Activated CD8-positive, alpha-beta memory T cell treated with anti-CD3 and anti-CD28 coated beads for 4 hours (primary cell): ENCODE results near the gene DDX10.
"Not testable (repeated sequence)": the region's sequence is repeated elsewhere in the genome, so short reads cannot be mapped to it uniquely, and the experiment has no call there.

Source experiments
- DNase-seq, 2 donors: peaks; one replicate each; pipeline ENCODE4 v3.0.0-alpha.2; 2020; ENCODE audit warnings: low read depth in 2 of 2

The DDX10 gene

DNA sequence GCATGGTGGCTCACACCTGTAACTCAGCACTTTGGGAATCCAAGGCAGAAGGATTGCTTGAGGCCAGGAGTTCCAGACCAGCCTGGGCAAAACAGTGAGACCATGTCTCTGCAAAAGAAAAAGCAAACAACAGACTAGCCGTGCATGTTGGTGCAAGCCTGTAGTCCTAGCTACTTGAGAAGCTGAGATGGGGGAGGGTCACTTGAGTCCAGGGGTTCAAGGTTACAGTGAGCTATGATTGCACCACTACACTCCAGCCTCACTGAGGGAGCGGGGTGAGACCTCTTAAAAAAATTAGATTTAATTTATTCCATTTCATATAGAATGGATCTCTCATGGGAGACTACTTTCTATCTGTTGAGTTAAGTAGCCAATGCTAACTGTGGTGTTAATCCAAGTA, 50.4 kb downstream of the DDX10 start:
- no peak for DNase-seq

DNA sequence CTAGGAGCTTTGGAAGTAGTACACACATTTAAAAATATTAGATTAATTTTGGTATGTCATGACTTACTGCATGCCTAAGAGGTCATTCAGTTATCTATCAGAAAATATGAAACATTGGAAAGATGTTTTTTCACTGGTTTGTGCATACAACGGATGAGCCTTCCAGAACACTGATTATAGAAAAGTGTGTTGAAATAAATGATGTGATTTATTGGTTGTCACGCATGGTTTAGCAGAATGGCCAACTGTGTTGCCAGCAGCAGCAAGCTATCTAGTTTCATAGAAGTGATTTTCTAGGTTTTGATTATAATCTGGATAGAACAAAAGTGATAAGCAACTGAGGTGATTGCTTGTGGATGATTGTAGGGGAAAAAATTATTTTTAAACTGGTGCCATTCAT, 53.6 kb downstream of the DDX10 start:
- DNase-seq: no peak

DNA sequence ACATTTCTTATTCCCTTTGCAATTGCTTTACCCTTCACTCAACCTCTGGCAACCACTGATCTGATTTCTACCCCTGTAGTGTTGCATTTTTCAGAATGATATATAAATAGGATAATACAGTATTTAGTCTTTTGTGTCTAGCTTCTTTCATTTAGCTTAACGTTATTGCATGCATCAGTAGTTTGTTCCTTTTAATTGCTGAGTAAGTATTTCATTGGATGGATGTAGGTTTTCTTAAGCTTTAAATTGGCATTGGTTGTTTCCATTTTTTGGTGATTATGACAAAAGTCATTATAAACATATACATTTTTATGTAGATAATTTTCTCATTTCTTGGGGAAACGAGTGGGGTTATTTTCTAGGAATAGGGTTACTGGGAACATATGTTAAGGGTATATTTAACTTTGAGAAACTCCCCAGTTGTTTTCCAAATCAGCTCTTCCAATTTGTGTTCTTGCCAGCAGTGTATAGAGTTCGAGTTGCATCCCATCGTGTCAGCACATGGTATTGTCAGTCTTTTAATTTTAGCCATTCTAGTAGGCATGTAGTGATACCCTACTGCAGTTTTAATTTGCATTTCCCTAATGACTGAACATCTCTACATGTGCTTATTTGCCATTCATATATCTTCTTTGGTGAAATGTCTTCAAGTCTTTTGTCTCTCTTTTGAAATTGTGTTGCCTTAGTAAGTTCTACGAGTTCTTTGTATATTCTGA, 60.3 kb downstream of the DDX10 start:
- DNase-seq: no peak

DNA sequence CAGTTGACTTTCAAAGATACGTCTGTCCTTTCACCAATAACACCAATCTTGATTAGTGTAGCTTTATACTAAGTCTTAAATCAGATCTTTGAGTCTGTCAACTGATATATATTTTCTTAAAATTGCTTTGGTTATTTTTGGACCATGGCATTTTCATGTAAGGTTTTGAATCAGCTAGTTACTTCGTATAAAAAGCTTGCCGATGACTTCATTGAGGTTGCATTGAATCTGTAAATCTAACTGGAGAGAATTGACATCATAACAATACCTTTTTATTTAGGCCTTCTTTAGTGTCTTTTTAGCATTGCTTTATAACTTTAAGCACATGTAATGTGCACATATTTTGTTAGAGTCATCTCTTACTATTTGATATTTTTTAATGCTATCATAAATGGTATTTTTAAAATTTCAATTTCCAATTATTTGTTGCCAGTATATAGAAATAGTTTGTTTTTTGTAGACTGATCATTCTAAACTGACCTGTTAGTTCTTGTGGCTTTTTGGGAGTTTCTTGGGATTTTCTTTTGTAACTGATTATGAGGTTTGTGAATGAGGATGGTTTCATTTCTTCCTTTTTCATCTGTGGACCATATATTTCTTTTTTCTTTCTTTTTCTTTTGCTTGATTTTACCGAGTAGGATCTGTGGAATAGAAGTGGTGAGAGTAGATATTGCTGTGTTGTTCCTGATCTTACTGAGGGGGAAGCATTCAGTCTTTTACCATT, 61.4 kb downstream of the DDX10 start:
- no peak for DNase-seq

DNA sequence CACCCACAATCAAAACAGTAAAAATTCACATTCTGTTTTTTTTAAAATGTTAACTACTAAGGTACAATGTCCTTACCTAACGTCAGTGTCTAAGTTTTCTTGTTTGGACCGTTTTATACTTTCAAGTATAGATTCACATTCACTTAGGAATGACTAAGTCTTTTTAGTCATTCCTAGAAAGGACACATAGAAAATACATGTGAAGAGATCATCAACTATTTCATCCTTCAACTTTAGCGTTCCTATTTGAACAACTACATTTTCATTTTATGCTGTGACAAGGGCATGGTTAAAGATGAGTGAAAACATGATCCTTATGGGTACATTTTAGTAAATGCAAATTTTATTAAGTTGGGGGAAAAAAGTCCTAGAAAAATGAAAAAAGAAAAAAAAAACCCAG, 62.8 kb downstream of the DDX10 start:
- no peak for DNase-seq

DNA sequence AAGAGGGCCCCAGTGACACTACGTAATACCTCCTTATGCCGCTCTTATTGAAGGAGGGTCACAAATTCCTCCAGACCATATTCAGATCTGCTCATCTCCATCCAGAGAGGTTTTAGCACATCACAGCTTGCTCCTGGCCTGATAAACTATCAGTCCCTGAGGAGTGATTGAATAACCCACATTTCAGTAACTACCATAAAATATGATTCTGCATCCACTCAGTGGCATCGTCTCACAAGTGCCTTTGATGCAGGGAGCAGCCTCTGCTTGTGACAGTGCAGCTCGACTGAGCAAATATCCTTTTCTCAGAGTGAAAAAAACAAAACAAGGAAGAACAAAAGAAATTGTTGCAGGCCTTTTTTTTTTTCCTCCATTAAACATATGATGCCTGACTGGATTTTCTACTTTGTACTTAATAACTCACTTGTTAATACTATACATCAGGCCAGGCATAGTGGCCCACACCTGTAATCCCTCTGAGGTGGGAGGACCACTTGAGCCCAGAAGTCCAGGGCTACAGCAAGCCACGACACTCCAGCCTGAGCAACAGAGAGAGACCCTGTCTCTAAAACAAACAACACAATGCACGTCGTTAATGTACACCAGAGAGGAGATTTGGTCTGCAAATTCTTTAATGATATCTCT, 64.5 kb downstream of the DDX10 start:
- no peak for DNase-seq

DNA sequence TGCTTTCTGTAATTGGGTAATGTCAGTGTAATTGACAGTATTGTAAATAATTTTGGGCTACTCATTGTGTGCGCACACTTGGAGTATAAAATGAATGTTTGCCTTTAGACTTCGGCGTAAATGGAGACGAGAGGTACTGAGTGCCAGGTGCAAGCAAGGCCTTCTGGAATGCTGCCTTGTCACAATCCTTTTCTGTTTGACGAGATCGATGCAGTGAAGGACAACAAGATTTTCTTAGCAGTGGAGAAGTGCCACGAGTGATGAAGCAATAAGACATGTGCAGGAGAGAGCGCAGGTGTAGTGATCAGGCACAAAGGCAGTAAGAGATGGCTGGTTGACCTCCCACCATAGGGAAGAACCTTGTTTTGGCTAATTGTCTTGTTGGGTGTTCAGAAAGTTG, 67.5 kb downstream of the DDX10 start:
- no peak for DNase-seq

DNA sequence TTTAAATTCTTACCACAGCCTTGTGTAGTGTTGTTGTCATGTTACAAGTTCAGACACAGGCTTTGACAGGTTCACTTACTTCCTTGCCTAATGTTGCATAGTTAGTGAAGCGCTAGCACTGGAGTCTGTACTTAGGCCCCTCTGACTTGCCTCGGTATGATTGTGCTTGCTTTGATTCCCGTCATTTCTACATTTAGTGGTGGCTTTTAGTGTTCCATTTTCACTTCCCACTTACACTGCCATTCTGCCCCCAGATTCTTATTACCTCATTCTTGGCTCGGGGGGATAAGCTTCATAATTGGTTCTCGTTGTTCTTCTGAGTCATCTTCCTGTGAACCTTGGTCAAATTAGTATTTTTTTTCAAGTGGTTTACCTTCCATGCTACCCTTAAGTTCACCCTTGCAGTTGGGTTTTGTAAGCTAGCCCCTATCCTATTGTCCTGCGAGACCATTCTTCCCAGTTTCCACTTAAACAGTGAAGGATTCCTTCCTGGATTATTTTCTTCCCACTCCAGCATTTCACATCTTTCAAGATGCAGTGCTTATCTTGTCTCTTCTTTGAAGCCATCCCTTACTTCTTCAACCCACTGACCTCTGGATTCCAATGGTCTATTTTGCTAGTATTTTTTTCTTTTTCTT, 68.7 kb downstream of the DDX10 start:
- no peak for DNase-seq

DNA sequence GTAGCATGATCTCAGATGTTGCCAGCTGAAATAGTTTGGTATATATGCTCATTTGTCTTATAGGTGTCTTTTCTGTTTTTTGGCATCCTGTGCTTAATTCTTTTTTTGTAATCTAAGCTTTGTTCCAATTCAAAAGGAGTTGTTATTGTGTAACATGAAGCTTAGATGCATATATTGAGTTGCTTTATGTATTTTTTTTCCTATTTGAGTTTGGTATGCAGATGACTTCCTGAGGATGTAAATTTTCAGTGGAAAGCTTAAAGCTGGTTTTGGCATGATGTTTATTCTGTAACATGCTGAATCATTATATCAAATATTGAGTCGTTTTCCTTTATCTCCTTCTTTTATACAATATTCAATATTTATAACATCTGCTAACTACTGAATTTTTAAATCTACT, 69.4 kb downstream of the DDX10 start:
- DNase-seq: no peak

DNA sequence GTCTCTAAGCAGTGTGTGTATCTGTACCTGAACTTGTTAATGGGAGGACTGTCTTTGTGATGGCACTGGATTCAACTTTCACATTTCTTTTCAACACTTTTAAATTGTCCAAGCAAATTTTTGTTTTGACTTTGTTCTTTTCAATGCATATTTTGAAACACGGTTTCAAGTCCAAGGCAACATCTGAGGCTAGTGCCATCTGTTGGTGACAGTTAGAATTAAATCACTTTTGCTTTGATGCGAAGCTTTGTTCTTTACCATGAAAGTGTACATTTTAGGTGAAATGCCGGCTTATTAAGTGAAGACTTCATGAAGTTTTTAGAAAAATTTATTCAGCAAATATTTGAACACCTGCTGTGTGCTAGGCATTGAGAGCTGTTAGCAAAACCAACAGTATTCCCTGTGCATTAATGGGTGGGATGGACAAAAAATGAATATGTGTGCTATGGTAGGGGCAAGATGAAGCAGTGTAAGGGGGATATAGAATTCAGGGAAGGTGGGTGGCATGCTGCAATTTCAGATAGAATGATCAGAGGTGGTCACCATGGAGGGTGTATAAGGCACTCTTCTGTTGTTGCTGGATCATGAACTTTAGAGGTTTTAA, 70.2 kb downstream of the DDX10 start:
- DNase-seq: no peak

DNA sequence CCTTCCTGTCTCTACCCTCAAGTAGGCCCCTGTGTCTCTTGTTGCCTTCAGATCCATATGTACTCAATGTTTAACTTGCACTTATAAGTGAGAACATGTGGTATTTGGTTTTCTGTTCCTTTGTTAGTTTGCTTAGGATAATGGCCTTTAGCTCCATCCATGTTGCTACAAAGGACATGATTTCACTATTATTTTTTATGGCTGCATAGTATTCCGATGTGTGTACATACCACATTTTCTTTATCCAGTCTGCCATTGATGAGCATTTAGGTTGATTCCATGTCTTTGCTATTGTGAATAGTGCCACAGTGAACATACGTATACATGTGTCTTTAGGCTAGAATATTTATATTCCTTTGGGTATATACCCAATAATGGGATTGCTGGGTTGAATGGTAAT, 75.3 kb downstream of the DDX10 start:
- DNase-seq: not testable (repeated sequence)

DNA sequence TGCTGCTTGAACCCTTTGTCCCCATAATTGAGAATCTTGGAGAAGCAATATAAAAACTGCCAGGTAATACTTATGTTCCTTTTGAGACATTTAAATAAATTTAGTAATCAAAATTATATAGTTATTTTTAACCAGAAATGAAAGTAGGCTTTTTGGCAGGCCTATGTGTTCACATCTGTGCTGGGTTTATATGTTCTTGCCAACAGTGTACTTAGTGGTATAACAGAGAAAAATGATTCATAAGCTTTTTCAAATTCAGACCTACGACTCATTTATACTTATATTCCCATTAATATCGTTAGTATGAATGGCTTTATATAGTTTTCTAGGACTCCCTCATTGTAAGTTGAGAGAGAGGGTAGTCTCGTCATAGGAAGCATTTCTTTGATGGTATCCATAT, 79.0 kb downstream of the DDX10 start:
- no peak for DNase-seq

DNA sequence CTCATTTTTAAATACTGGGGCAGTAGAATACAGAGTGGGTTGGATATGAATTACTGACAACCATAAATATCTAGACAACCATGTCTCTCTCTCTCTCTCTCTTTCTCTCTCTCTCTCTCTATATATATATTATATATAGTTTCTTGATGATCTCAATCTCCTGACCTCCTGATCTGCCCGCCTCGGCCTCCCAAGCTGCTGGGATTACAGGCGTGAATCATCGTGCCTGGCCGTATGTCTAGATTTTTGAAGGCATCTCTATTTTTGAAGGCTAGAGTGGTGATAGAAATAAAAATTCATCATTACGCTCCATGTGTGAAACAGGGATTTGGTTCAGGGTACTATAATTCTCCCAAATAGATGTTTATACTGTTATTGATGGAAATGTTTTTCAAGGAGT, 84.1 kb downstream of the DDX10 start:
- no peak for DNase-seq

DNA sequence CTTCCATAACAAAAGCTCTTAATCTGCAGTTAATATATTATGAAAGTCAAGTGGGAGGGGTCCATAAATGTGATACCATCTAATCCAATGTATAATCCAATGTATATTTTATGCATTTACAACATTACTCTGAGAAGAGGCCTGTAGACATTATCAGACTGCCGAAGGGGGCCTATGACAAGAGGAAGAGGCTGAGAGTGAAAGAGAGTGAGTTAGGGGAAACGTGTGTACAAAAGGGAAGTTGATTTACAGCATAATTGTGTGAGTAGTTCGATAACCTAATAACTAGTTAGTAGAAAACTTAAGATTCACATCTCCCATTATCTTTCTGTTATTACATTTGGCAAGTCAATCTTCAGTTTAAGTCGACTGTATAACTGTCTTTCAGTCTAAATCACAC, 86.6 kb downstream of the DDX10 start:
- no peak for DNase-seq

DNA sequence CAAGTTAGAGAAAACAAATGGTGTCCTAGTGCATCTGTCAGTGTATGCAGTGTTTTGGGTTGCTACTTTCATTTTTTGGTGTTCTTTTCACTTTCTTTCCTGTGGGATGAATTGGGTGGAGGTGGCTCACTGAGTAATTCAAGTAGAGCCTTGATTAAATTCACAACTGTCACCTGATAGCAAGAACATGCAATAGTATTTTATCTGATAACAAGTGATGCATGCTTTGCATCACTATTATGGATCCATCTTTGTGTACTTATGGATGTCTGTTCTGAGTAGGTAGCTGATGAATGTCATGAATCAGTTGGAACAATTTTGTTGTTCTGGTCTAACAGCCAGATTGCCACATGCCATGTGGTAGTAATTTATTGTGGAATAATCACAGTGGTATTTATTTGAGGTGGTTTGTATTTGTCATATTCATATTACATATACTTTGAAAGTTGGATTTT, 87.5 kb downstream of the DDX10 start:
- no peak for DNase-seq

DNA sequence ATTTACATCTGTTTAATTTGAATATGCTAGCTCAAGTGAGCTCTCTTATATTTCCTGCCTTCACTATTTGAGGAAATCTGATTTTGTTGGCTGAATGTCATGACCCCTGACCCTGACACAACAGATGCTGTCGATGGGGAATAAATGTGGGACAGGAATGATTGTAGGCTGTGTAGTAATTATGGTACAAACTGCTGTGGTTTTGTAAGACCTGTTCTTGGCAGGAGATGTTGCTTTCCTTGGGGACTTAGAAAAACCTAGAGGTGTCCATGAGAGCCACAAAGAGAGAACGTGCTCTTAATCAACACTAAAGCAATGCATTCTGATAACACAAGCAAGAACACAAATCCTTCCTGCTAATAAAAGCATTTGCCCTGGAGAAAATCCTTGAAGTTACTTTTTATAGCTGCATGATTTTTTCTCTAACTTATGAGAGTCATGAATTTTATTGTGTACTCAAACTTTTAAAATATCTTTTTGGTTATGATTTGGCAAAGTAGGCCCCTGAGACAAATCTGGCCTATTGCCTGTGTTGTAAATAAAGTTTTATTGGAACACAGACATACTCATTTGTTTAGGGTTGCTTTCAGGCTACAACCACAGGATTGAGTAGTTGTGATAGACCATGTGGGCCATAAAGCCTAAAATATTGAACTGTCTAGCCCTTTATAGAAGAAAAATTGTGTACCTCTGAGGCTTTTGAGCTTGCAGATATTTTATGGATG, 90.2 kb downstream of the DDX10 start:
- no peak for DNase-seq

DNA sequence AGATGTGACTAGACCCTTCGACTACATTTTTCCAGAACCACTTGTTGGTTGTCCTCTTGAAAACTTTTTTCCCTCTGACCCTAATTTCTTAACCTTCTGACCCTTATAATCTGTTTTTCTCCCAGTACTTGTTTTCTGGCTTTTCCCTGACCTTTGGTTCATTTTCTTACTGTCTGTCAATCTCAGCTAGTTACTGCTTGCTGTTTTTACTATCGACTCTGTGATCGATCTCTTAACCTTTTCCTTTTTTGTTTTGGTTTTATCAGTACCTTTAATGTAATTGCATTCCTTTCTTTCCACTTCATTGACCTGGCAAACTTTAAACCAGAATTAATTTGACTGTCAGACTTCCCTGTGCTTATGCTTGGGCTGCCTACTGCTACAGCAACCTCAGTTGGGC, 92.8 kb downstream of the DDX10 start:
- DNase-seq: no peak

DNA sequence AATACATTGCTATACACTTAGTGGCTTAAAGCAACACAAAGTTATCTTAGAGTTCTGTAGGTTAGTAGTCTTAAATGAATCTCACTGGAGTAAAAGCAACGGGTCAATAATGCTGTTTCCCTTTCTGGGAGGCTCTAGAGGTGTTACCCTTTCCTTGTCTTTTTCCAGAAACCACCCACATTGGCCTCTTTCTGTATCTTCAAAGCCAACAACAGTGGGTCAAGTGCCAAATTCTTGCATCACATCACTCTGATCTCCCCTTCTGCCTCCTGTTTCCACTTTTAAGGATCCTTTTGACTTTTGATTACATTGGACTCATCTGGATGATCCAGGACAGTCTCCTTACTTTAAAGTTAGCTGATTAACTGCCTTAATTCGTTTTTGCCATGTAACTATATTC, 93.6 kb downstream of the DDX10 start:
- no peak for DNase-seq

DNA sequence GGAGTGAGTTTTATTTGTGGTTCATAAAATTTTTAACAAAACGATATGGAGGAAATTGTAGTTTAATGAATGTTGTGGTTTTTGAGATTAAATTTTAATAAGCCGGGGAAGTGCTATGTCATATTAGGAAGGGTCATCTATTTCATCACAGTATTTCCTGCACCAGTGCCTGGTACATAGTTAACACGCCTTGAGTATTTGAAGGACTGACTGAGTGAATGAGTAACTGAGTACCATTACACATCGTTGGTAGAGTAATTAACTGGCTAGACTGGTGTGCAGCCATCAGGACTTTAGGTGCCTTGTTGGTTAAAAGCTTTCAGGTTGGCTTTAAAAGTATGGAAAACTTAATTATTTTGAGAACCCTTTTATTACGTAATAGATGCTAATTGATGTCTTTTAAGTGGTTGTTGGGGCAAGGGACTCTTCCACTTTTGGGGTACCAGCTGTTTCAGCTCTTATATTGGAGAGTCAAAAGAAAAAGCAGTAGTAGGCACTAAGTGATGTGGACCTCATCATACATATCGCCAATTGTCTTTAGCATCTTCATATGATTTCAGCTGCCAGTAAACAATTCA, 101.8 kb downstream of the DDX10 start:
- DNase-seq: no peak

DNA sequence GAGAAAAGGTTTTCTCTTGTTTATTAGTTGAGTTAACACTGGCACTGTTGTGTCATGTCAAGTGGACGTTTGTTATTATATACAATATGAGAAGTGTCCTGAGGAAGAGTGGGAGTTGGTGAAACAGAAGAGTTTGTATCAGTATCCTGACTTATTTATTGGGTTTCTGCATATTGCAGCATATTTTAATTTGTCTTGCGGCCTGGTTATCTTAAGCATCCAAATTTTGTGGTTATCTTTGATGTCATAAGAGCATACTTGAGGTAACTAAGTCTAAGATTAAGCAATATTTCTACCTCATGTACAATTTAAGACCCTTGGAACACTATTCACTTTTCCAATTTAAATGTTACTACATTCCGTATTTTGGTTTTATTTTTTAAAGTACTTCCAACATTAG, 103.5 kb downstream of the DDX10 start:
- no peak for DNase-seq

DNA sequence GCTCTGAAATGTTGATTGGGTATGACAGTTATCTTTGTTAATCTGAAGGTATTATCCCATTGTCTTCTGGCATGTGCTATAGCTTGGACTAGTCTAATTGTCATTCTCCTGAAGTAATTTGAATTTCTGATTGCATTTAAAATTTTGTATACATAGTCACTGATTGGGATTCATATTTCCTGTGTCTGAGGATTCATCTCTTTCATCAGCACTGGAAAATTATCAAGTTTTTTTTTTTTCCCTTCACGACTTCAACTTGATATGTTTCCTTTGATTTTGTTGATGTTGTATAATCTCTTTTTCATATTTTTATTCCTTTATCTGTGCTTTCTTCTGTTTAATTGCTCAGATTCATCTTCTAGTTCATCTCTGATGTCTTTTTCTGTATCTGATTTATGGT, 104.1 kb downstream of the DDX10 start:
- no peak for DNase-seq
